SHP77 (cell line): ENCODE data around the gene IRGC.

Experiments used
- DNase-seq, 2 experiments: peaks; one replicate each; lab custom pipeline; 2025; lab: John Stamatoyannopoulos, UW

IRGC gene

DNA sequence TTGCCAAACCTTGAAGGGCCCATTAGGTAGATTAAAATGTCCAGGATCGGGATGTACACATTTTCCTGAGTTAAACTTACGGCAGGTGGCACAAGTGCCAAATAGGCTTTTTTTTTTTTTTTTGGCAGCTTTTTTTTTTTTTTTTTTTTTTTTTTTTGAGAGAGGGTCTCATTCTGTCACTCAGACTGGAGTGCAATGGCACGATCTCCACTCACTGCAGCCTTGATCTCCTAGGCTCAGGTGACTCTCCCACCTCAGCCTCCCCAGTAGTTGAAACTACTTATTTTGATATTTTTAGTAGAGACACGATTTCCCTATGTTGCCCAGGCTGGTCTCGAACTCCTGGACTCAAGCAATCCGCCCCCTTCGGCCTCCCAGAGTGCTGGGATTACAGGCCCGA is 9.0 kb downstream of the IRGC start:
- DNase-seq = no peak

DNA sequence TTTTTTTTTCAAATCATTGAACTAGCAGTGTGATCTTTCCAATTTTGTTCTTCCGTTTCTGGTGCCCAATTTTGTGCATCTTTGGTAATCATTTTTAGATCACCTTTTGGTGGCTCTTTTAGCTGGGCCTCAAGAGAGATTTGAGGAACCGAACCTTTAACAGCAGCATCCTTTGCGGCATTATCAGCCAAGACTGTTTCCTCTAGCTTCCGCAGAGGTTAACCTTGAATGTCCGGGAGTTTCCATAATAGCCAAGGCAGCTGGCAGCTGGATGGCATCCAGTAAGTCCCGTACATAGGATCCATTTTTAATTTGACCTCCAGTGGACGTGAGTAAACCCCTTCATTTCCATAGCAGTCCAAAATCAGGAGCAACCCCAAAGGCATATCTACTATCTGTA is 9.6 kb downstream of the IRGC start:
- no peak for DNase-seq

DNA sequence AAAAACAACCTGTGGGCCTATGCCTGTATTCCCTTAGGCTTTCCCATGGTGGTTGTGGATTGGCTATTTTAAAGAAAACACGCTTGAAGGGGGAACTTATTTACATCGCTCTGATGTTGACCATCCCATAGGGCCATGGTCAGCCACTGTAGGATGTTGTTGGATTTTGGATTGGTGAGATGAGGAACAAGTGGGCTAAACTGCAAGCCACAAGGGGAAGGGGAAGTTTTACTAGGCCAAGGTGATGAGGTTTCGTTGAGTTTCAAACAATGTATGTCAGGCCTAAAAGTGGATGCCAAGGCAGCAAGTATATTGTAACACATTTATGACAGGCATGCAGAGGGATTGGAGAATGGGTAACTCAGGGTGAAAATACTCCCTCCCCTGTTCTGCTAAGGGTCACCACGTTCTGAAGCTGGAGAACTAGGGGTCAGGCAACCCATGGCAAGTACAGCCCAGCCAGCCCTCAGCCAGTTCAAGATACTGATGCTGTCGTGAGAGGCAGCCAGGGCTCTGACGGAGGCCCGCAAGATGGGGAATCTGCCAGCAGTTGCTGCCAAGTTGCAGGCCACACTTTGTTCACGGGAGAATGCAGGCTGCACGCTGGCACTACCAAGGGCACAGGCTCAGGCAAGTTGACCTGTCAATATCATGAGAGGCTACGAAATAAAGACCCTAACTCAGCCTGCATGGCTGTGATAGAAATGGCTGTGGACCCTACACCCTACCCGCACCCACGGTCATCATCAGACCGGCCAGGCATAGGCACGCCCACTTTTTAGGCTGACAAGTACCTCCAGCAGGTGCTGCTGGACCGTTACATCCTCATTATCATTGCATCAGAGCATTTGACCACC is 11.1 kb downstream of the IRGC start:
- no peak for DNase-seq

DNA sequence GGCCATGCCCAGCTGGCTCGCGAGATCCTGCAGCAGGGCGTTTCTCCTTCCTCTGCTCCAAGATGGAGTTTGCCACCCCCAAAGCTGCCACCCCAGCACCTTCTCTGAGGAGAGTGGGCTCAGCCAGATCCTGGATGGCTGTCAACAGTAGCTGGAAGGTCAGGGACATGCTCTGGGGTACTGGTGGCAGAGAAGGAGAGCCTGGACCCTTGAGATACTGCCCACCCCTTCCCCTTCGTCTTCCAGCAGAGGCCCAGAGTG is 11.6 kb downstream of the IRGC start:
- no peak for DNase-seq

DNA sequence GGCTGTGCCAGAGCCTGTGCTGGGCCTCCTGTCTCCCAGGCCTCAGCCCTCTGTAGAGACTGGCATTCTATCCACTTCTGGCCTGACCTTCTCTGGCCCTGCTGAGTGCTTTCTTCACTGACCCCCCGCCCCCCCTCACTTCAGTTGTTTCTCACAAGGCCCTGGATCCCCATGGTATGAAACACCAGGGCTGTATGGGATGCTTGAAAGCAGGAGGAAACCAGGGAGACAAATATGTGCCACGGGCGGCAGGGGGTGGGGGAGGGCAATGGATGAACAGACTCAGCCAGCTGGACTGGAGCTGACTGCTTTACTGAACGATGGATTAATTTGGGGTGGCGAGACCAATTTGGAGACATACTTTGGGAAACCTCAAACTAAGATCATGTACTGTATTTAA is 14.0 kb downstream of the IRGC start:
- no peak for DNase-seq

DNA sequence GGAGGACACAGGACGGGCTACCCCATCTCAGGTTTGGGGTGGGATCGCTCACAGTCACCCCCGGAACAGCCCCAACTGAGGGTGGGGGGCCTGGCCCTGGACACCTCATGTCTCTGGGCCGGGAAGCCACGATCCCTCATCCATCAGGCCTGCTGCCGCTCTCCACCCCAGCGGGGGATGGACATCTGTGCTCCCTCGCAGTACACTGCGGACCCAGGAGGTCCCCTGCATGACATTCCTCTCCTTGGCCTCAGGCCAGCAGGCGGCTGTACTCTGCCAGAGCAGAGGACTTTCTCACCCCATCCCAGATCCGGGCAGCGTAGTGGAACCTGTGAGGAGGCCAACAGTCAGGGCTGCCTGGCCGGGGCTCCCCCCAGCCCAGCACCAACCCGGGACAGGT is 15.5 kb downstream of the IRGC start:
- no peak for DNase-seq

DNA sequence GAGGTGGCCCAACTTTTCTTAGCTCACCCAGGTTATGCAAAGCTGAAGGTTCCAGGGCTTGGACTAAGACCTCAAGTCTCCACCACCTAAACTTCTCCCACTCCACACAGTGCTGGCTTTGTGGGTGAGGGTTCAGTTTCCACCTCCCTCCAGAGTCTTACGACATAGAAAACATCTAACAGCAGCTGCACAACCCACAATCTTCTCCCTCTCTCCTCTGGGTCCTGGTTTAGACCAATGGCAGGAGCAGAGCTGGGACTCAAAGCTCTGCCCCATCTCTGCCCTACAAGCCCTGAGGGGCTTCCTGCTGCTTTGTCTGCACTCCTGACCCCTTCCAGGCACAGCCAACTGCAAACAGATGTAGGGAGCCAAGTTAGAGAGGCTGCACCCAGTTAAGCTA is 16.0 kb downstream of the IRGC start:
- no peak for DNase-seq

DNA sequence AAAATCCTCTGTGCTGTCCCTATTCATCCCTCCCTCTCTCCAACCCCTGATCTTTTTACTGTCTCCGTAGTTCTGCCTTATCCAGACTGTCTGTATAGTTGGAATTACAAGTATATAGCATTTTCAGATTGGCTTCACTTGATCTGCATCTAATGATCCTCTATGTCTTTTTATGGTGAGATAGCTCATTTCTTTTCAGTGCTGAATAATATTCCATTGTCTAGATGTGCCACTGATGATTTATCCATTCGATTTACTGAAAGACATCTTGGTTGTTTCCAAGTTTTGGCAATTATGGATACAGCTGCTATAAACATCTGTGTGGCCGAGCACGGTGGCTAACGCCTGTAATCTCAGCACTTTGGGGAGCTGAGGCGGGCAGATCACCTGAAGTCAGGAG is 19.1 kb downstream of the IRGC start:
- DNase-seq = no peak

DNA sequence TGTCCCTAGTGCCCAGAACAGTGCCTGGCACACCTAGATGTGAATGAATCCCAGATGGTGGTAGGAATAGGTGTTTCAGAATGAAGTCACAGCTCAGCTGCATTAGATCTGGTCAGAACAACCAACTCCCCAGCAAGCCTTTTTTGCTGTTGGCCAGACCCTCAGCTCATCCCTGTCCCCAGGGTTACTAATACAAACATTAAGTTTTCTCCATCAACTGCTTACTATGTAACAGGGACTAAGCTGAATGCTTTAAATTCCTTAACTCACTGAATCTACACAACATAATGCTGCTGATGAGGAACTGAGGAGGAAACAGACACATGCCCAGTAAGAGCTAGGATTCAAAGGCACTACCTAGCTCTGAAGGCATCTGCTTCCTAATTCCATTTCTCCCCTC is 20.1 kb downstream of the IRGC start:
- no peak for DNase-seq

DNA sequence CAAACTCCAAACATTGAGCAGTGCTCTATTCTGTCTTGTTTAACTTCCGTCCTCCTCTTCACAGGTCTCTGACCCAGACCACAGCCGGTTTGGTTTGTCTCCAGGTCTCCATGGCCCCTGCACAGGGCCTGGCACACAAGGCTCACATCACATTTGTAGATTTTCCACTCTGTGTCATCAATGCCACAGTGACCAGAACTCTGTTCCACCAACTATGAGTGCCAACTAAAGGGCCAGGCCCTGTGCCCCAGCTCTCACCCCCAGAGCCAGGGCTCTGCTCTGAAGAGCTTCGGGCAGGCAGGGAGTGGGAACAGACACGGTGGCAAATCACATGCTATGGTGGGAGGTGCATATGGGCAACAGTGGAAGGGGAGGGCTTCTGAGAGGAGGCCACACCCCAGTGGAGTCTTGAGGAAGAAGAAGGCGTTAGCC is 22.9 kb downstream of the IRGC start:
- DNase-seq = no peak

DNA sequence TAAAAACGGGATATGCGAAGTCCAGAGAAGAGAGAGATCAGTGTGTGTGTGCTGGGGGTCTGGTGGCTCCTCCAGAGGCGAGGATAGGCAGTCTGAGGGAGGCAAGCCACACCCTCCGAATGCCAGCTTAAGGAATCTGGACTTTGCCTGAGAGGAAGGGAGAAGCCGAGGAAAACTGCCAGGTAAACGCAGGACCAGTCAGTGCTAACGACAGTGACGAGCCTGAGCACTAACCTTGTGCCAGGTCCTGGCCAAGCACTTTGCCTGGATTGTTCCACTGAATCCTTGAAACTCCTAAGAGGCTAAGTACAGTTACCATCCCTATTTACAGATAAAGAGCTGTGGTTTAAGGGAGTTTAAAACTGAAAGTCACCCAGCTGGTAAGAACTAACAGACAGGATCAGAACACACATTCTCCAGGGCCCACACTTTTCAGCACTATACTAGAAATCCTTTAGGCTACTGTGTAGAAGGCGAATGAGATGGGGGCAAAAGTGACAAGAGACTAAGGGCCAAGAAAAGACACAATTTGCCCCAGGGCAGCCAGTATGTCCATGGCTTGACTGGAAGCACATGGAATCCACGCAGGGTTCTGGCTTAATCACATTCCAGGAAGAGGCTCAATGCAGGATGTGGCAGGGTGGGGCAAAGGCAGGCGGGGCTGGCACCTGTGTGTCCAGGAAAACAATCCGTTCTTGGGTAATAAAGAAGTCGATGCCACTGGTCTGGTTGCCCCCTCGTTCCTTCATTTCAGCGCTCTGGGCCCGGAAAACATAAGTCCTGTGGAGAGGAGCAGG is 23.8 kb downstream of the IRGC start:
- no peak for DNase-seq

DNA sequence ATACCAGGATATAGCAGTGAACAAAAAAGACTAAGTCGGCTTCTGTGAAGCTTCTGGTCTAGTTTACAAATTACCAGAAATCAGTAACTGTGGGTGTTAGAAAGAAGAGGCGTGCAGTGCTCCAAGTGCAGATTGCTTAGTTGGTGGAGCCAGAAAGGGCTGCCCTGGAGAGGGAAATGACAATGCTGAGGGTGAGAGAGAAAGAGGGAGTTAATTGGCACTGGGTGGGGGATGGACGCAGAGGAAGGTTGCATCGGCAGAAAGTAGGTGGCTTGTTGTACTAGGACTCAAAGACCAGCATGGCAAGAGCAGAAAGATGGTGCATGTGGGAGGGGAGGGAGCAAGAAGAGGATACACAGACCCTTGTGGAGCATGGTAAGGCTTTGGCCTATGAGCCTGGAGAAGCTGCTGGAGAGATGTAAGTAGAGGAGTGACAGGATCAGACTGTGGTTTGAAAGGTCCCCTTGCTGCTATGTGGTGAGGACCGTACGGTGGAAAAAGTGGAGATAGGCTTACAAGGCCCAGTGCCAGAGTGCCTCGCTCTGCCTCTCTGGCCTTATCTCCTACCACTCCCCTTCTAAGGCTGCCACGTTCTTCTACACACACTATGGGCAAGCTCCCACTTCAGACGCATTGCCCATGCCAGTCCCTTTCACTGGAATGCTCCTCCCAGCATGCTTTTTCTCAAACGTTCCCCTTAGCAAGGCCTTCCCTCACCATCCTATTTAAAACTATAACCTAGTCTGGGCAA is 25.4 kb downstream of the IRGC start:
- no peak for DNase-seq

DNA sequence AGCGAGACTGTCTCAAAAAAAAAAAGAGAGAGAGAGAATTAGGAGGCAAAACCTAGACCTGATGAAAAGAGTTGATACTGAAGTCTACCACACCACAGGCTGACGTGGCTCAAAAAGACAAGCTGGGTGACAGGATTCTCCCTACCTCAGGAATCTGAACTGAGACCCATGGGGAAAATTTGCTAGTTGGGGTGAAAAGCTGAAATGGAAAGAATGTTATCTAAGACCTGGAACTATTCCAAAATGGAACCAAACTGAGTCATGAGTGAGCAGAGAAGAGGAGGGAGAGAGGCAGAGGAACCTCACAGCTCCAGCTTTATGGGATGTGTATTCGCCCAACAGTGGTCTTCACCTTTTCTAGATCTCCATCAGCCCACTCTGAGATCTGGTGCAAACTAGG is 27.2 kb downstream of the IRGC start:
- no peak for DNase-seq

DNA sequence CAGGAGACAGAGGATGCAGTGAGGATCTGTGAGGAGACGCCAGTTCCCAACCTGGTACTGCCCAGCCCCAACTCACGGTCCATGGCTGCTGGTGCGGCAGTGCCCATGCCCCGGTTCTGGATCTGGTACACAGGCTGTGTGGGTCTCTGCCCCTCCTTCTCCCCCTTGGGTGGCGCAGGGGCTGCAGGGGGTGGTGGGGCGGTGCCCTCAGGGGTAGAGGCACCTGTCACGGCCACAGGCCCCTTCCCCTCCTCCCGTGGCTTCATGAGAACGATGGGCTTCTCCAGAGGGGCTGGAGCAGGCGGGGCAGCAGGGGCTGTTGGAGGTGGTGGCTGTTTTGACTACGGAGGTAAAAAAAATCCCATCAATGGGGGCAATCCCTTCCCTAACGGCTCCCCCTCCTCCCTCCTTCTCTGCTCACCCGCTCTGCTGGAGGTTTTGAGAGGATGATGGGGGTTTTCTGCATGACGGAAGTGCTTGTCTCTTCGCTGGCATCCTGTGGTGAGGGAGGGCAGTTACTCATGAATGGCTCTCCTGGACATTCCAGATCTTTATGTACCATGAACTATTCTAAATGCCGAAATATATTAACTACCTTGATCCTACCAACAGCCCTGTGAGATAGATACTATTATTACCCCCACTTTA is 31.8 kb downstream of the IRGC start:
- no peak for DNase-seq

DNA sequence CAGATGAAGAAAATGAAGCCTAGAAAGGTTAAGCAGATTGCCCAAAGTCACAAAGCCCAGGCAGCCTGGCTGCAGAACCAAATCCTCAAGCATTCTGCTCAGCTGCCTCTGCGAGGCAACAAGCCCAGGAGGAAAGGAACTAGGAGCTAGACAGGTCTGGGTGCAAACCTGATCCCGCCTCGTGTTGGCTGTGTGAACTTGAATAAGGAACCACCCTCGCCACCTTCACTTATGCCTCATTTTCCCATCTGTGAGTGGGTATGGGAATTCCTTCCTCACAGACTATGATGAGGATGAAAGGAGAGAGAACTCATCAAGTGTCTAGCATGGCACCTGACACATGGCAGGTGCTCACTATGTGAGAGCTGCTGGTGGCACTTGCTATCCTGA is 32.3 kb downstream of the IRGC start:
- no peak for DNase-seq

DNA sequence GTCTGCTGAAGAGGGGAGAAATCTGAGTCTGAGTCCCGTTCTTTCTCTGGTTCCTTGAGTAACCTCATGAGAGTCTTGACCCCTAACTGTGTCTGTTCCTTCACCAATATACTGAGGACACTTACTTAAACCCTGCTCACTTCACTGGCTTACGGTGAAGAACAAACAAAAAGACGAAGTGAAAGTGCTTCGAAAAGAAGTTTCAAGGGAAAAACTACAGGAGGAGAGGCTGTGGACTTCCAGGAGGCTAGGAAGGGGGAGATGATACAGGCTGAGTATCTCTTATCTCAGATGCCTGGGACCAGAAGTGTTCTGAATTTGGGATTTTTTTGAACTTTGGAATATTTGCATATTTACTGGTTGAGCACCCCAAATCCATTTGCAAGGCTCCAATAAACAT is 32.8 kb downstream of the IRGC start:
- DNase-seq = no peak

DNA sequence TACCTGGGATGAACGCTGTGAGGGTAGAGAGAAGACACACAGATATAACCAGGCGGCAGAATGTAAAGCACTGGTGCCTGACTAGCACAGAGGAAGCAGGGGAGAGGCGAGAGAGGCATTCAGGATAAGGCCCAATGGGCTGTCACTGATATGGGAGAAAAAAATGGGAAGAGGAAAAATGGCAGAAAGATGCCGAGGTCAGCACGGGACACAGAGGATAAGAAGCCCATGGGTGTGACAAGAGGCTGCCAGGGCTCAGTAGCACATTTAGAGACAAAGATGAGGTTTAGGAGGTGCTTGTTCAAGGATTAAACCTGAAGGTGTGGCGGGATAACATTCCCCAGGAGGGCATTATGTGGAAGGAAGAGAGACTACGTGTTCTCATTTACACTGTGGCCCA is 33.3 kb downstream of the IRGC start:
- no peak for DNase-seq

DNA sequence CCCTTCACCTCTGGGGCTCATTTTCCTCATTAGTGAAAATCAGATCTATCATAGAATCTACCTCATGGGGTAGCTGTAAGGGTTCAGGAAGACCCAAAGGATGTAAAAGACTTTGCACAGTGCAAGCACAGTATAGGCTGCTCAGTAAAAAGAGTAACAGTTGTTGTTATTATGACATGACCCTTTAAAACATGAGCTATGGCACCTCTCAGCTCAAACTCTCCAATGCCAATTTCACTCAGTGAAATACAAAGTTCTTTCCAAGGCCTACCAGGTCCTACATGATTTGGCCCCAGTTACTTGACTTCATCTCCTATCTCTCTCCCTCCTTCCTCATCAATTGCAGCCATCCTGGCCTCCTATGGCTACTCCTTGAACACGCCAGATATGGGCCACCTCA is 34.0 kb downstream of the IRGC start:
- DNase-seq = no peak

DNA sequence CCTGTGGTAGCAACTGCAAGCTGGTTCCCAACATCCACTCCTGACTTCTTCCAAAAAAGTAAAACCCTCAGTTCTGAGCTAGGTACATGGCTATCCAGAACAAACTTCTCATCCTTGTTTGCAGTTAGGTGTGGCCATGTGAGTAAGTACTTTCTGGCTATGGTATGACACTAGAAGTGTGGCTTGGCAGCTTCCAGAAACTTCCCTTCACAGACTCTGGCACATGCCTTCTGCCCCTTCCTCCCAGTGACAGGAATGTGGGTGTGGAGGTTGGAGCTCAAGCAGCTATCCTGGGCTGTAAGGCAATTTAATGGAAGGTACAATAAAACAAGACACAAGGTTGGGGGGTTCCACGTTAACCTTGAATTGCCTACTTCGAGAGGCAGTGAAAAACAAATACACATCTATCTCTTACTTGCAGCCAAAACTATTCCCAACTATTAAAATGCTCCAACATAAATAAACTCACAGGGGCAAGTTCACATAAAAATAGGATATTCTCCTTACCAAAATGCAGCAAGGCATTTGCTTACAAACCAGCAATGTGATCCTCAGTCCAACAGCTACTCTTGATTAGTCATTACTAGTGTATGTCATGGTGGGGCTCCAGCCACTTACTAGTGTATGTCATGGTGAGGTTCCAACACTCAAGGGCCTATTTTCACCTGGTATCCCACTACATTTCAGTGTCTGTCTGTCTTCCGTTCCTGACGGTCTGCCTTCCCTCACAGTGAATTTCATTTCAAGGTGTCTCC is 35.8 kb downstream of the IRGC start:
- no peak for DNase-seq

DNA sequence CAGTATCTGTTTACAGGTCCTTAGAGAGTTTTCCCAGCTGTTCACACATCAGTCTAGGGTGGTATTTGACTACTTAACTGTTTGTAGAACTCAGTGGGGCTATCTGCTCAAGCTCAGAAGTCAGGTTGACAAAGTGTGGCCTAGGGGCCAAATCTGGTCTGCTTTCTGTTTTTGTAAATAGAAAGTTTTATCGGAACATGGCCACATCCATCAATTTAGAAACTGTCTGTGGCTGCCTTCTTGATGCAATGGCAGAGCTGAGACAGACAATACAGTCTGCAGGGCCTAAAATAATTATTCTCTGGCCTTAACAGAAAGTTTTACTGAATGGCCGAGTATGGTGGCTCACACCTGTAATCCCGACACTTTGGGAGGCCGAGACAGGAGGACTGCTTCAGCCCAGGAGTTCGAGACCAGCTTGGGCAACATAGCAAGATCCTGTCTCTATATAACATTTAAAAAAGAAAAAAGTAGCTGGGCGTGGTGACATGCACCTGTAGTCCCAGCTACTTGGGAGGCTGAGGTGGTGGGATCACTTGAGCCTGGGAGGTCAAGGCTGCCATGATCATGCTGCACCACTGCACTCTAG is 36.5 kb downstream of the IRGC start:
- no peak for DNase-seq

DNA sequence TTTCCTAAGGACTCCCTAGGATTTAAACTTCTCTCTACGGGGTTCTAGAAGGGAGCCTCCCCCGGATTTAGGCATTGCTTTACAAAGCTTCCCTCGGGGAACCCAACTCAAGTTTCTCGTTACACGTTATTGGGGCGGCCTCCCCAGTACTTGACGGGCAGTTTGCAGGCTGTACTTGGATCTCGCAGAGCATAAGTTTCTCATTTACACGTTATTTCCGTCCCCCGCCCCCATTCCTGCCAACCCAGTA is 38.3 kb downstream of the IRGC start:
- DNase-seq = no peak
